ENCODE data around the gene CRTAC1. TPM values are rescaled to one million over a fixed set of nuclear protein-coding genes. Genes with fewer than 3 reads are reported as not detected.
A peak's percentile ranks its signal among the peaks of the same experiment; 100 is the strongest.
"Not testable (repeated sequence)": the region's sequence is repeated elsewhere in the genome, so short reads cannot be mapped to it uniquely, and the experiment has no call there.

CRTAC1 gene
- total RNA-seq, 2 donors from 2014 or later, result not detected

GRCh38 chr10:97852840-97853405 lies 177.5 kb downstream of the CRTAC1 start:
- peaks cover 3% of the 10 kb centered on the region for H3K36me3 Mint-ChIP-seq (ENCODE audit: low read depth)
- H3K9me3 ChIP-seq (ENCODE audit: control insufficient read depth, low read length, poor library complexity, severe bottlenecking), result no peaks in the 10 kb centered on the region
- H3K27me3 Mint-ChIP-seq, result no peaks in the 10 kb centered on the region
- ATAC-seq, result no peak
- H3K4me3 Mint-ChIP-seq, result peak overlapping the region; percentile 9
- DNase-seq, result no peak
- H3K27ac Mint-ChIP-seq, result peak overlapping the region; percentile 72
- H3K4me1 Mint-ChIP-seq, result peaks cover 38% of the 10 kb centered on the region

- DNase-seq (no peak), ATAC-seq (no peak)
- H3K4me3 Mint-ChIP-seq, result peak overlapping the region; percentile 69
- H3K27ac Mint-ChIP-seq, result peak overlapping the region; percentile 72
- H3K4me1 Mint-ChIP-seq, result peaks cover 35% of the 10 kb centered on the region
- H3K27me3 Mint-ChIP-seq, result no peaks in the 10 kb centered on the region
- H3K36me3 Mint-ChIP-seq (ENCODE audit: low read depth), result peaks cover 3% of the 10 kb centered on the region
- H3K9me3 ChIP-seq (ENCODE audit: control insufficient read depth, low read length, poor library complexity, severe bottlenecking), result no peaks in the 10 kb centered on the region
Measured at GRCh38 chr10:97852277-97852676, 178.1 kb downstream of the CRTAC1 start.

GRCh38 chr10:97851341-97852001 lies 178.9 kb downstream of the CRTAC1 start:
- Mint-ChIP-seq H3K27me3 (no peaks in the 10 kb centered on the region), H3K4me1 (peaks cover 35% of the 10 kb centered on the region), H3K36me3 (ENCODE audit: low read depth) (peaks cover 3% of the 10 kb centered on the region), H3K27ac (peak overlapping the region; percentile 72), H3K4me3 (peak overlapping the region; percentile 91)
- no peak for DNase-seq
- ATAC-seq, result peak; percentile 66
- no peaks in the 10 kb centered on the region for H3K9me3 ChIP-seq (ENCODE audit: control insufficient read depth, low read length, poor library complexity, severe bottlenecking)

- peaks cover 3% of the 10 kb centered on the region for H3K36me3 Mint-ChIP-seq (ENCODE audit: low read depth)
- no peaks in the 10 kb centered on the region for H3K27me3 Mint-ChIP-seq
- DNase-seq (no peak), ATAC-seq (peak; percentile 18)
- H3K9me3 ChIP-seq (ENCODE audit: control insufficient read depth, low read length, poor library complexity, severe bottlenecking), result no peaks in the 10 kb centered on the region
- peaks cover 35% of the 10 kb centered on the region for H3K4me1 Mint-ChIP-seq
- peak overlapping the region; percentile 91 for H3K4me3 Mint-ChIP-seq
- H3K27ac Mint-ChIP-seq, result peak overlapping the region; percentile 72
Measured at GRCh38 chr10:97850446-97850845, 180.0 kb downstream of the CRTAC1 start.

DNA sequence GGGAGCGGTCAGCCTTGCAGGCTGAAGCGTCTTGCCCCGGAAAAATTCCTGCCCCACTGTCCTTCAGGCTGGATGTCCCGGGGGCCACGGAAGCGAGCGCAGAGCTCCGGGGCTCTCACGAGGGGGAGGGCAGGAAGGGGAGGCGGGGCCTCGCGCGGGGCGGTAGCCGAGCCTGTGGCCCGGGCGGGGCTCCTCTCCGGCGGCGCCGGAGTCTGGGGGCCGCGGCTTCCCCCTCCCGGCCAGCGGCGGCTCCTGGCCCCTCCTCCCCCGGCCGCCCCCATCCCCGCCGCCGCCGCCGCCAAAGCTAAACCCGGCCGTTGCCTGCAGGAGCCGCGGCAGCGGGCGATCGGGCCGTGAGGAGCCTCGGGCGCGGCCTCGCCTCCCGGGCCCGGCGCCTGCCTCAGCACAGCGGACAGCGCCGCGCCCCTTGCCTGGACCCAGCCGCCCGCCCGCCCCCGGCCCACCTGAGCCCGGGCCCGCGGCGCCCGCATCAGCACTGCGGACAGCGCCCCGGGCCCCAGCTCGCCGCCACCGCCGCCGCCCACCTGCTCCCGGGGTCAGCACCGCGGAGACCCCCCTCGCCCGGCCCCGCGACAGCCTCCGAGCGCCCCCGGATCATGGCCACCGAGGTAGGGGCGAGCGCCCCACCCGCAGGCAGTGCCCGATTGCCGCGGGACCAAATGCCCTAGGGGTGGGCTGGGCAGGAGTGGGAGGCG lies 180.6 kb downstream of the CRTAC1 start, which contains the start of gene GOLGA7B:
GOLGA7B (plus strand) TSS at position 157 of the 716 bp plus-strand sequence; CDS start at position 618, 461 bp downstream.
- H3K4me3 Mint-ChIP-seq, result peak within 1 kb of the TSS; percentile 98
- H3K4me1 Mint-ChIP-seq, result peaks cover 33% of the 10 kb centered on the region
- peaks cover 3% of the 10 kb centered on the region for H3K36me3 Mint-ChIP-seq (ENCODE audit: low read depth)
- H3K27ac Mint-ChIP-seq, result peak within 1 kb of the TSS; percentile 72
- ATAC-seq (peak; percentile 81), DNase-seq (peak; percentile 45 to 65 (median 61))
- no peaks in the 10 kb centered on the region for H3K27me3 Mint-ChIP-seq
- no peaks in the 10 kb centered on the region for H3K9me3 ChIP-seq (ENCODE audit: control insufficient read depth, low read length, poor library complexity, severe bottlenecking)

DNA sequence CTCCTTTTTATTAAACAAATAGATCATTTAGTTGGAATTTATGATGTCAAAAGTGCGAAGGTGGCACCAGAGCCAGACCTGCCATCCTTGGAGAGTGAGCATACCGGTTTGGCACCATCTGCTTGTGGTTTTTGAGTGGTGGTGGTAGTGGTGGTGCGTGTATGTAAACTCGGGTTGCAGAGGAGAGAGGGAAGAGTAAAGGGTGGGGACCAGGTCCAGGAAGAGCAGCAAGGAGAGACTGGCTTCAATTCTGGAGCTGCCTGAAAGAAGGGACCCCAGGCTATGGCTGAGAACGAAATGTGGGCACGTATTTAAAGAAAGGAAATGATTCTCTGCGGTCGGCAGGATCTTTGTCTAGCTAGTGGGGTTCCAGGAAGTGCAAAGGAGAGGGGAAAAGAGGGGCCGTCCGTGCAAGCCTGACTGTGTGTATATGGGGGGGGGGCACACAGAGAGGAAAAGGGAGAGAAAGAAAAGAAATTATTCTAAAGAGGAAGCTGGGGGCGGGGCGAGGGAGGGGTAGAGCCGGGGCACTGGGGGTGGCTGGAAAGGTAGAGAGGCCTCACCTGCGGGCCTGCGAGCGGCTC lies 181.2 kb downstream of the CRTAC1 start:
- H3K4me3 Mint-ChIP-seq, result peak overlapping the region; percentile 98
- H3K9me3 ChIP-seq (ENCODE audit: control insufficient read depth, low read length, poor library complexity, severe bottlenecking), result no peaks in the 10 kb centered on the region
- ATAC-seq (peak; percentile 32), DNase-seq (no peak)
- peaks cover 3% of the 10 kb centered on the region for H3K36me3 Mint-ChIP-seq (ENCODE audit: low read depth)
- H3K27me3 Mint-ChIP-seq, result no peaks in the 10 kb centered on the region
- H3K27ac Mint-ChIP-seq, result peak overlapping the region; percentile 68
- H3K4me1 Mint-ChIP-seq, result peaks cover 33% of the 10 kb centered on the region

- no peak overlapping the region for H3K27ac Mint-ChIP-seq
- DNase-seq, result no peak
- H3K4me1 Mint-ChIP-seq, result peaks cover 16% of the 10 kb centered on the region
Measured at GRCh38 chr10:97844678-97845077, 185.7 kb downstream of the CRTAC1 start.

GRCh38 chr10:97843972-97844371 lies 186.4 kb downstream of the CRTAC1 start:
- H3K4me3 Mint-ChIP-seq; H3K27me3 Mint-ChIP-seq; DNase-seq; H3K27ac Mint-ChIP-seq; H3K36me3 Mint-ChIP-seq (ENCODE audit: low read depth); ATAC-seq; H3K9me3 ChIP-seq (ENCODE audit: control insufficient read depth, low read length, poor library complexity, severe bottlenecking): not testable (repeated sequence)
- H3K4me1 Mint-ChIP-seq, result peaks cover 12% of the 10 kb centered on the region

More at GRCh38 chr10:97844678-97845077, 185.7 kb downstream of the CRTAC1 start:
- ATAC-seq, result no peak
- Mint-ChIP-seq H3K4me3 (no peak overlapping the region), H3K27me3 (no peaks in the 10 kb centered on the region), H3K36me3 (ENCODE audit: low read depth) (peaks cover 3% of the 10 kb centered on the region)
- no peaks in the 10 kb centered on the region for H3K9me3 ChIP-seq (ENCODE audit: control insufficient read depth, low read length, poor library complexity, severe bottlenecking)

- H3K4me3 Mint-ChIP-seq, result no peak overlapping the region
- no peak for DNase-seq
- ATAC-seq, result no peak
- H3K4me1 Mint-ChIP-seq, result peaks cover 8% of the 10 kb centered on the region
- no peaks in the 10 kb centered on the region for H3K9me3 ChIP-seq (ENCODE audit: control insufficient read depth, low read length, poor library complexity, severe bottlenecking)
- H3K27ac Mint-ChIP-seq, result no peak overlapping the region
- H3K27me3 Mint-ChIP-seq, result no peaks in the 10 kb centered on the region
- no peaks in the 10 kb centered on the region for H3K36me3 Mint-ChIP-seq (ENCODE audit: low read depth)
Measured at GRCh38 chr10:97843281-97843671, 187.1 kb downstream of the CRTAC1 start.

- Mint-ChIP-seq H3K36me3 (ENCODE audit: low read depth) (no peaks in the 10 kb centered on the region), H3K4me1 (peaks cover 8% of the 10 kb centered on the region), H3K4me3 (no peak overlapping the region), H3K27me3 (no peaks in the 10 kb centered on the region), H3K27ac (no peak overlapping the region)
- no peaks in the 10 kb centered on the region for H3K9me3 ChIP-seq (ENCODE audit: control insufficient read depth, low read length, poor library complexity, severe bottlenecking)
- no peak for DNase-seq
- ATAC-seq, result no peak
Measured at GRCh38 chr10:97842656-97843280, 187.7 kb downstream of the CRTAC1 start.

DNA sequence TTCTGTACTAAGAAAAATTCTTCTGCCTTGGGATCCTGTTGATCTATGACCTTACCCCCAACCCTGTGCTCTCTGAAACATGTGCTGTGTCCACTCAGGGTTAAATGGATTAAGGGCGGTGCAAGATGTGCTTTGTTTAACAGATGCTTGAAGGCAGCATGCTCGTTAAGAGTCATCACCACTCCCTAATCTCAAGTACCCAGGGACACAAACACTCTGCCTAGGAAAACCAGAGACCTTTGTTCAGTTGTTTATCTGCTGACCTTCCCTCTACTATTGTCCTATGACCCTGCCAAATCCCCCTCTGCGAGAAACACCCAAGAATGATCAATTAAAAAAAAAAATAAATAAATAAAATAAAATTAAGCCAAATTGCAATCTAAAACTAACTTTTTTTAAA lies 188.3 kb downstream of the CRTAC1 start:
- H3K27me3 Mint-ChIP-seq; H3K36me3 Mint-ChIP-seq (ENCODE audit: low read depth); H3K4me3 Mint-ChIP-seq; DNase-seq; H3K9me3 ChIP-seq (ENCODE audit: control insufficient read depth, low read length, poor library complexity, severe bottlenecking); H3K4me1 Mint-ChIP-seq; ATAC-seq; H3K27ac Mint-ChIP-seq: not testable (repeated sequence)

GRCh38 chr10:97841166-97841565 lies 189.3 kb downstream of the CRTAC1 start:
- not testable (repeated sequence) for ATAC-seq; H3K27ac Mint-ChIP-seq; DNase-seq; H3K27me3 Mint-ChIP-seq; H3K36me3 Mint-ChIP-seq (ENCODE audit: low read depth); H3K9me3 ChIP-seq (ENCODE audit: control insufficient read depth, low read length, poor library complexity, severe bottlenecking); H3K4me3 Mint-ChIP-seq; H3K4me1 Mint-ChIP-seq

GRCh38 chr10:97838091-97838490 lies 192.3 kb downstream of the CRTAC1 start:
- H3K27ac Mint-ChIP-seq, result no peak overlapping the region

More at GRCh38 chr10:97838091-97838490, 192.3 kb downstream of the CRTAC1 start:
- H3K27me3 Mint-ChIP-seq, result no peaks in the 10 kb centered on the region
- H3K36me3 Mint-ChIP-seq (ENCODE audit: low read depth), result peaks cover 4% of the 10 kb centered on the region
- no peak for DNase-seq
- no peaks in the 10 kb centered on the region for H3K9me3 ChIP-seq (ENCODE audit: control insufficient read depth, low read length, poor library complexity, severe bottlenecking)
- H3K4me3 Mint-ChIP-seq, result no peak overlapping the region
- no peak for ATAC-seq
- H3K4me1 Mint-ChIP-seq, result peaks cover 11% of the 10 kb centered on the region

Data from T-helper 17 cell (primary cell).